ENCODE results near the gene ENAH.

DNA sequence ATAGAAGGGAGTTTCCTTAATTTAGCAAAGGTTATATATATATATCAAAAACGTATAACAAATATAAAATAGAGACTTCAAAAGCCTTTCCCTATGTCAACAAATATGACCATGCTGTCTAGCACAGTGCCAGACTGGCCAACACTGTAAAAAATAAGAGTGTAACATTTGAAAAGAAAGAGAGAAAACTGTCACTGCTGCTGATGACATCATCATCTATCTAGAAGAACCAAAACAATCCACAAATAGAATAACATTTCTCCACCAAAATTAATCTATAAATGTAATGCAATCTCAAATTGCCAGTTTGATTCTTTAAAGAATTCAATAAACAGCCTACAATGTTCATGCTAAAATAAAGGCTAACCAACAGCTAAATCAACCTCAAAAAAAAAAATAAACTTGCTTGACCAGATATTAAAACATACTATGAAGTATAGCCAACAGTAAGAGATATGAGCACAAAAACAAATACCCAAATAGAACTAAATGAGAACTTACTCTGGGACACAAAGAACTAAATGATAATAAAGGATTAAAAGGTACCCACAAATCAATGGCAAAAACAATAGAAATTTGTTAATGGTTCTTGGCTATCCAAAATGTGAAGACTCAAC lies 50.2 kb downstream of the ENAH start:
- TF ChIP-seq, protein P1, sequence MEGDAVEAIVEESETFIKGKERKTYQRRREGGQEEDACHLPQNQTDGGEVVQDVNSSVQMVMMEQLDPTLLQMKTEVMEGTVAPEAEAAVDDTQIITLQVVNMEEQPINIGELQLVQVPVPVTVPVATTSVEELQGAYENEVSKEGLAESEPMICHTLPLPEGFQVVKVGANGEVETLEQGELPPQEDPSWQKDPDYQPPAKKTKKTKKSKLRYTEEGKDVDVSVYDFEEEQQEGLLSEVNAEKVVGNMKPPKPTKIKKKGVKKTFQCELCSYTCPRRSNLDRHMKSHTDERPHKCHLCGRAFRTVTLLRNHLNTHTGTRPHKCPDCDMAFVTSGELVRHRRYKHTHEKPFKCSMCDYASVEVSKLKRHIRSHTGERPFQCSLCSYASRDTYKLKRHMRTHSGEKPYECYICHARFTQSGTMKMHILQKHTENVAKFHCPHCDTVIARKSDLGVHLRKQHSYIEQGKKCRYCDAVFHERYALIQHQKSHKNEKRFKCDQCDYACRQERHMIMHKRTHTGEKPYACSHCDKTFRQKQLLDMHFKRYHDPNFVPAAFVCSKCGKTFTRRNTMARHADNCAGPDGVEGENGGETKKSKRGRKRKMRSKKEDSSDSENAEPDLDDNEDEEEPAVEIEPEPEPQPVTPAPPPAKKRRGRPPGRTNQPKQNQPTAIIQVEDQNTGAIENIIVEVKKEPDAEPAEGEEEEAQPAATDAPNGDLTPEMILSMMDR (optimal IDR thresholded peaks at IDR 0.05 in 1 of 3, IDR thresholded peaks at IDR 0.05 in 1 of 3, conservative IDR thresholded peaks at IDR 0.05 in 1 of 3; ENCODE audit: extremely low read depth in 1 of 3, insufficient read depth in 2 of 3, low read length in 3 of 3) = no peak
- TF ChIP-seq EZH2 (IDR thresholded peaks at IDR 0.05; ENCODE audit: low read length) = no peak
